Measurements from ENCODE around the gene SUMF2.

DNA sequence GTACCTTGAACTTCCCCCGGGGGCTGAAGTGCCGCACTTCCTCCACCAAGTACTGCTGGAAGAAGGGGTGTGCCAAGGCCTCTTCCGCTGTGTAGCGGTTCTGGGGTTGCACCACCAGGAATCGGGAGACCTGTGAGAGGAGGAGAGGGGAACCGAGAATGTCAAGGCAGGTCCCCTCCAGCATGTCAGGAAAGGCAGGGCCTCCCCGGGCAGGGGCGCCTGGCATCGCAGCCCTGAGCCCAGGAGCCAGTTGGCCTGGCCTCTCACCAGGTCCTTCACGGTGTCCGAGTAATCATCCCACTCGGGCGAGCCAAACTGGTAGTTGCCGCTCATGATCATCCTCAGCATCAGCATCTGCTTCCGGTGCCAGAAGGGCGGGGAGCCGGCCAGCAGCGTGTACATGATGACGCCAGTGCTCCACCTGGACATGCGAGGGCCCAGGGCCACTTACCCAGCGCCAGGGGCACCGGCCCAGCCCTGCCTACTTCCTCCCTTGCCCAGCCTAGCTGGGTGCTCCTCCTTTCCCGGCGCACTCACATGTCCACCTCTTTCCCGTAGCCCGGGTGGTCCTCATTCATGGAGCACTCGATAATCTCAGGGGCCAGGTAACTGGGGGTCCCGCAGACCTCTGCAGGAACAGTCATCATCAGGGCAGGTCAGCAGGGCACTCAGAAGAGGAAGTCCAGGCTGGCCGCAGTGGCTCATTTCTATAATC is 17.7 kb downstream of the SUMF2 start:
- TF ChIP-seq, protein P1, sequence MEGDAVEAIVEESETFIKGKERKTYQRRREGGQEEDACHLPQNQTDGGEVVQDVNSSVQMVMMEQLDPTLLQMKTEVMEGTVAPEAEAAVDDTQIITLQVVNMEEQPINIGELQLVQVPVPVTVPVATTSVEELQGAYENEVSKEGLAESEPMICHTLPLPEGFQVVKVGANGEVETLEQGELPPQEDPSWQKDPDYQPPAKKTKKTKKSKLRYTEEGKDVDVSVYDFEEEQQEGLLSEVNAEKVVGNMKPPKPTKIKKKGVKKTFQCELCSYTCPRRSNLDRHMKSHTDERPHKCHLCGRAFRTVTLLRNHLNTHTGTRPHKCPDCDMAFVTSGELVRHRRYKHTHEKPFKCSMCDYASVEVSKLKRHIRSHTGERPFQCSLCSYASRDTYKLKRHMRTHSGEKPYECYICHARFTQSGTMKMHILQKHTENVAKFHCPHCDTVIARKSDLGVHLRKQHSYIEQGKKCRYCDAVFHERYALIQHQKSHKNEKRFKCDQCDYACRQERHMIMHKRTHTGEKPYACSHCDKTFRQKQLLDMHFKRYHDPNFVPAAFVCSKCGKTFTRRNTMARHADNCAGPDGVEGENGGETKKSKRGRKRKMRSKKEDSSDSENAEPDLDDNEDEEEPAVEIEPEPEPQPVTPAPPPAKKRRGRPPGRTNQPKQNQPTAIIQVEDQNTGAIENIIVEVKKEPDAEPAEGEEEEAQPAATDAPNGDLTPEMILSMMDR (IDR thresholded peaks at IDR 0.05; ENCODE audit: poor library complexity, severe bottlenecking): no peak
- TF ChIP-seq RAD21 (conservative IDR thresholded peaks at IDR 0.05): no peak
- TF ChIP-seq TAF1 (IDR thresholded peaks at IDR 0.05; ENCODE audit: low read depth): no peak
- no peak for TF ChIP-seq POLR2AphosphoS5 (IDR thresholded peaks at IDR 0.05)

Measured in neural cell (in vitro differentiated cells).